T-helper 9 cell (primary cell): ENCODE results near the gene EXOC6B.
"Not testable (repeated sequence)": the region's sequence is repeated elsewhere in the genome, so short reads cannot be mapped to it uniquely, and the experiment has no call there.

Source experiments
- DNase-seq: peaks from one replicate; pipeline ENCODE4 v3.0.0-alpha.2; 2020

The EXOC6B gene

DNA sequence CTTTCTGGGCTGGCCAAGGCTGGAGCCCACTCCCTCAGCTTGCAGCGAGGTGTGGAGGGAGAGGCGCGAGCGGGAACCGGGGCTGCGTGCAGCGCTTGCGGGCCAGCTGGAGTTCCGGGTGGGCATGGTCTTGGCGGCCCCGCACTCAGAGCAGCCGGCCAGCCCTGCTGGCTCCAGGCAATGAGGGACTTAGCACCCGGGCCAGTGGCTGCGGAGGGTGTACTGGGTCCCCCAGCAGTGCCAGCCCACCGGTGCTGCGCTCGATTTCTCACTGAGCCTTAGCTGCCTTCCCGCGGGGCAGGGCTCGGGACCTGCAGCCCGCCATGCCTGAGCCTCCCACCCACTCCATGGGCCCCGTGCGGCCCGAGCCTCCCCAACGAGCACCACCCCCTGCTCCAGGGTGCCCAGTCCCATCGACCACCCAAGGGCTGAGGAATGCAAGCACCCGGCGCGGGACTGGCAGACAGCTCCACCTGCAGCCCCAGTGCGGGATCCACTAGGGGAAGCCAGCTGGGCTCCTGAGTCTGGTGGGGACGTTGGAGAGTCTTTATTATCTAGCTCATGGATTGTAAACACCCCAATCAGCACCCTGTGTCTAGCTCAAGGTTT lies 404.0 kb downstream of the EXOC6B start:
- not testable (repeated sequence) for DNase-seq

GRCh38 chr2:72415781-72416475 lies 409.9 kb downstream of the EXOC6B start:
- DNase-seq = no peak

DNA sequence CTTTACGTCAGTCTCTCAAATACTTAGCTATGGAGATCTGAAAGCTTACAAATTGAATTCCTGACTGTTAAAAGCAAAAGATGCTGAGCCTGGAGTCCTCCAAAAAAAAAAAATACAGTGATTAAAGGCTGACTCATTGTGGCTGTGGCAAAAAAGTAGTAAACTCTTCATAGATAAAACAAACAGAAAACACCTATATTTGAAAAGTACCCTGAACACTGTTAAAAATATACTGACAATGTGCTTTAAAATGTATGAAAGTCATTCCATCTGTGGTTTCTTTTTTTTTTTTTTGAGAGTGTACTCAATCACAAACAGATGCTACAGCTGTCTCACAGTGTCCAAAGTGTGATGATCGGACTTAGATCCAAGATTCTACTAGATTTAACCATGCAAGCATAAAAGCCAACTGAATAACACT lies 410.6 kb downstream of the EXOC6B start:
- DNase-seq = no peak

GRCh38 chr2:72414137-72414760 lies 411.6 kb downstream of the EXOC6B start:
- DNase-seq = no peak

GRCh38 chr2:72413716-72414115 lies 412.1 kb downstream of the EXOC6B start:
- DNase-seq = no peak

- no peak for DNase-seq
Observed at GRCh38 chr2:72412214-72412613, 413.6 kb downstream of the EXOC6B start.

GRCh38 chr2:72399879-72400278 lies 426.0 kb downstream of the EXOC6B start:
- DNase-seq = no peak

DNA sequence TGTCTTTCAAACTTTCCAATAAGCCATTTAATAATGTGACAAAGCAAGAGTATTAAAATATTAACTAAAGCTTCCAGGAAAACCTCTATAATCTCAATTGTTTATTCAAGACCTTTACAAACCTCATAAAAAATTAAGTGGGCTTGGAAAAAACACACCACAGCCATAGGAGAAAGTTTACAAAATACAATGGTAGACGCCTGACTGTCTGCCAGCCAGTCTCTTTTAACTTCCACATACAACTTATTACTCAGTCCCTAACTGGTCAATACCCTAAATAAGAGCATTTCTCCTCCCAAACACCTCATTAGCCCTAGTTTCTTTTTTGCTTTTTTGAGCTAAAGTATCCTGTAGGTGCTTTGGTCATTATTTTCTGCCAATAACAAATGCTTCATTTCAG lies 430.7 kb downstream of the EXOC6B start:
- no peak for DNase-seq

GRCh38 chr2:72394541-72395070 lies 431.2 kb downstream of the EXOC6B start:
- DNase-seq = no peak

GRCh38 chr2:72389447-72389846 lies 436.4 kb downstream of the EXOC6B start:
- no peak for DNase-seq

- DNase-seq = no peak
Observed at GRCh38 chr2:72388263-72388662, 437.6 kb downstream of the EXOC6B start.

DNA sequence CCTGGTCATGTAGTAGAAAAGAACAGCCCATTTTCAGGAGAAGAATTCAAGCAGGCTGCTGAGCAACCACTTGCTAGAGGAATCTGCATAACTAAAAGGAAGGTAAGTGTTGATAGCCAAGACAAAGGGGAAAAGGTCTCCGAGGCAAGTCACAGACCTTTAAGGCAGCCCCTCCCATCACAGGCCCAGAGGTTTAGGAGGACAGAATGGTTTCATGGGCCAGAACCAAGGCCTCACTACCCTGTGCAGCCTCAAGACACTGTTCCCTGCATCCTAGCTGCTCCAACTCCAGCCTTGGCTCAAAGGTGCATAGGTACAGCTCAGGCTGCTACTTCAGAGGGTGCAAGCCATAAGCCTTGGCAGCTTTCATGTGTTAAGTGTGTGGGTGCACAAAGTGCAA lies 439.5 kb downstream of the EXOC6B start:
- no peak for DNase-seq

- no peak for DNase-seq
Observed at GRCh38 chr2:72378753-72379348, 447.0 kb downstream of the EXOC6B start.

DNA sequence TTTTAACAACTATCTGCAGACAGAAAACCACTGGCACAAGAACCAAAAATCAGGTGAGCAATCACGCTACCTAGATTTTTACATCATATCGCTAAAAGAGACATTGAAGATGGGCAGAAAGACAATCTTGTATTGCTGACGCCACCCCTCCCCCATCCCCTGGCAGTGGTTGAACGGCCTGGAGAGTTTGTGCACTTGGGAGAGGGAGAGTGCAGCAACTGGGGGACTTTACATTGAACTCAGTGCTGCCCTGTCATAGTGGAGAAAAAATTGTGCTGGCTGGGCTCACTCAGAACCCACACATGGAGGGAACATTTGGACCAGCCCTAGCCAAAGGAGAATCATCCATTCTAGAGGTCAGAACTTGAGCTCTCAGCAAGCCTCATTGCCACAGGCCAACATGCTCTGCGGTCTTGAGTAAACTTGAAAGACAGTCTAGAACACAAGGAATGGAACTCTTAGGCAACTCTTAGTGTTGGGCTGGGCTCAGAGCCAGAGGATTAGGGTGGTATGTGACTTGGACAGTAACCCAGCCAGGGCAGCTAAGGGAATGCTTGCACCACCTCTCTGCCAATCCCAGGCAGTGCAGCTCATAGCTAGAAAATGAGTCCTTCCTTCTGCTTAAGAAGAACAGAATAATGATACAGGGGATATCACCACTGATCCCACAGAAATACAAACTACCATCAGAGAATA lies 458.2 kb downstream of the EXOC6B start:
- no peak for DNase-seq

DNA sequence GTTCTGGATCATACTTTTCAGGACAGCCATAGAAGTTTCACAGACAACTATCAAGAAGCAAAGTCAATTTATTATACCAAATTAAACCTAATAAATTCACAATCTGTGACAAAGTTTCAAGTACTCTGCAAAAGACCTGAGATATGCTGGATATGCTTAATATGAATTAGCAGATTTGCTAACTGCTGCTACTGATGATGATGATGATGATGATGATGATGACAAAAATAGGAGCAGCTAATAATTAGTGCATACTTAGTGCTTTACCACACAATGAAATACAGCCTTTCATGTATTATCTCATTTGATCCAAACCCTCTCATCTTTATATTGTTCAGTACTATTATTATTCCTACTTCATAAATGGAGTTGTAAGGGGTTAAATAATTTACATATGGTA lies 462.4 kb downstream of the EXOC6B start:
- DNase-seq = no peak

GRCh38 chr2:72362733-72363132 lies 463.1 kb downstream of the EXOC6B start:
- no peak for DNase-seq

DNA sequence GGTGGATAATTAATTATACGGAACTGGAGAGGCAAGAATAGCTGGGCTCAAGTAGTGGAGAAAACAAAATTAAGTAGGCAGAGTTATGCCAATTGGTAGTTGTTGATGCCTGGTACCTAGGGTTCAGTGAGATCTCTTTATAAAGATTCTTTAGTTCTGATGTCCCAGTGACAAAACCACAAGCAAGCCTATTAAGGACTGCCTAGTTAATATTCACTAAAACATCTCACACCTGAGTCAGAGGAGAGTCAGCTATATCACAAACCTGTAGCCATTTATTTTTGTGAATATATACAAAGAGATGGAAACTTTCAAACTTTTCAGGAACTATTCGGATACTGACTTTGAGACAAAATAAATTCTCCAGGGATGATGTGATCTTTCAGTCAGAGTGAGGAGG lies 464.3 kb downstream of the EXOC6B start:
- DNase-seq = no peak

DNA sequence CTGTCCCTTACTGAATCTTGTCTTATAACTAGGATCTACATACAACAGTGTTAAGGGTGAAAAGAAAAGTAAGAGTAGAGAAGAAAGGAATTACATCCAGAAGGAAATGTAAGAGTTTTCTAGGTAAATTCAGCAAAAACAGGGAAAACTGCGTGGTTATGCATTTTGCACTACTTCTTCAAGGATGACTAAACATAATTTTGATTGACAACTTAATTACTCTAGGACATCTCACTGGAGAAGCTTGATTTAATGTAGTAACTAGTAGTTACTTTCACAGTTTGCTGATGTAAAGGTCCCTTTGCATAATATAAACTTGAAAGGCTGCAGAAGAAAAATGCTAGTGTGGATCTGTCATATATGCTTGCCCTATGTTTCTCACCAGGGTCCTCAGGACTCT lies 464.8 kb downstream of the EXOC6B start:
- no peak for DNase-seq

GRCh38 chr2:72350852-72351251 lies 475.0 kb downstream of the EXOC6B start:
- no peak for DNase-seq

DNA sequence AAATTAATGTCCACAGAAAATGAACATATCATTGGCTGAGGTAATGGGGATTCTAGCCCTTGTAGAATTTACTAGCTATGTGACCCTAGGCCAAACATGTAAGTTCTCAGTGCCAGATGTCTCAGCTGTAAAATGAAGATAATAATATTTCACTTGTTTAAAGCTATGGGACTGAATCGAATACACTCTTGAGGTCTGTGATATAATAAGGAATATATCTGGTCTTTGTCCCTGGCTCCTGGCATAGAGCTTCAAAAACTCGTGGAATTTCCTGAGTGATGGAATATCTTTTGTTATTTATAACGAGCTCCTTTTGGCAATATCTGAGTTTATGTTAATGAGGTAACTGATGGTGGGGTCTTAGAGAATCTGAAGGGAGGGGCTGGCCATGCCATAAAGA lies 476.8 kb downstream of the EXOC6B start:
- no peak for DNase-seq

DNA sequence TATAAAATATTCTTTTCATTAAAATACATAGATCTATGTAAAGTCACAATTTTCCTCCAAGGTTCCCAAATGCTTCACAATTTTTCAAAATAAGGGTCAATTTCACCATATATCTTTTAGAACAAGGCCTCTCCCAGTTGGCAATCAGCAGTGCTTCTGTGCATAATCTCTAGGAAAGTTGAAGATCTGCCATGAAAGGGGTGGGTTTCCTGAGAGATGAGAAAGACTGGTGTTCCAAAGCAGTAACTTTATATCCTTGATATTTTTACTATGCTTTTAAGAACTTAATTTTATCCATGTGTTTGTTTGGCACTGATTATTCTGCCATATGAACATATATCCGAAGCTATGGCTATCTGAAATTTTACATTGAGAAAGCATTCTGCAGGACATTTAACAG lies 478.8 kb downstream of the EXOC6B start:
- DNase-seq = no peak

DNA sequence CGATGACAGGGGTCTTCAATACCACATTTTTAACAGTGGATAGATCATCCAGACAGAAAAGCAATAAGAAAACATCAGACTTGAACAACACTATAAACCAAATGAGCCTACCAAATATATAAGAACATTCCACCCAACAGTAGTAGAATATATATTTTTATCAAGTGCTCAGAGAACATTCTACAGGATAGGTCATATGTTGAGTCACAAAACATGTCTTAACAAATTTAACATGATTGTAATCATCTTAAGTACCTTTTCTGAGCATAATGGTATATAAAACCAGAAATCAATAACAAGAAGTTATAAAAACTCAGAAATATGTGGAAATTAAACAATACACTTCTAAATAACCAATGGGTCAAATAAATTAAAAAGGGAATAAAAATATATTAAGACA lies 484.2 kb downstream of the EXOC6B start:
- DNase-seq = no peak

DNA sequence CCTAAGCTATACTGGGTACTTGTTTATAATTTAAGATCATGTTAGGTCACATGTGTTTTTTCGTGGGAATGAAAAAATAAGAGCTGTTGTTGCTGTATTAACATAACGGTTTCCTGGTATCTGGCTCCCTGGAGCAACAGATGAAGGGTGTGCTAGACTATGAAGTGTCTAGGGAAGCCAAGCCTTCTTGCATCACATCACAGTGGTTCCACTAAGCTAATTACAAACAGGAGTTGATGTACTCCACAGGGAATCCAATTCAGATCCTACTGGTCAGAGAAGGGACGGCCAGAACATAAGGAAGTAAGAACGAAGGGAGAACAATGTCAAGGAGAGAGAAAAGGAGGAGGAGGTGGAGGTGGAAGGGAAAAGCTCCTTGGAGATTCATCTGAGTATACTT lies 485.2 kb downstream of the EXOC6B start:
- DNase-seq = no peak
